MCF 10A (cell line): ENCODE data around the gene CSKMT. TPM values are rescaled to one million over a fixed set of nuclear protein-coding genes. Genes with fewer than 3 reads are reported as not detected.

ENCODE experiments used
- BruUV-seq: library from RNA; stranded (reverse); fragments of 400-500 nt; replicated peaks from 2 replicates; lab custom pipeline; 2021; lab: Mats Ljungman, UMichigan
- CTCF ChIA-PET: fragments of 300-600 bp; sonication (Branson Sonifier 250); formaldehyde crosslinking; extraction: SDS; loops from one replicate; lab custom pipeline; 2021; ENCODE audit warnings: antibody characterized with exemption, inconsistent platforms; lab: Yijun Ruan, JAX
- POLR2A ChIA-PET: fragments of 300-600, 350-650 bp; sonication (Branson Sonifier 250); formaldehyde crosslinking; extraction: SDS; loops from one replicate; lab custom pipeline; 2020; ENCODE audit warnings: antibody characterized with exemption, inconsistent platforms; lab: Yijun Ruan, JAX
- DNase-seq: peaks from one replicate; pipeline ENCODE4 v3.0.0-alpha.2; 2018; ENCODE audit not compliant: unreplicated experiment
- H3K27ac Mint-ChIP-seq: one replicate; pipeline ENCODE4 v1.8.0; 2022; ENCODE audit warnings: mild to moderate bottlenecking, low read depth, mixed read lengths; ENCODE audit not compliant: unreplicated experiment
- H3K27me3 Mint-ChIP-seq: one replicate; pipeline ENCODE4 v1.8.0; 2022; ENCODE audit warnings: mixed read lengths; ENCODE audit not compliant: insufficient read depth, unreplicated experiment
- H3K36me3 Mint-ChIP-seq: one replicate; pipeline ENCODE4 v1.8.0; 2022; ENCODE audit warnings: mild to moderate bottlenecking, moderate library complexity, mixed read lengths; ENCODE audit not compliant: insufficient read depth, unreplicated experiment
- H3K4me1 Mint-ChIP-seq: one replicate; pipeline ENCODE4 v1.8.0; 2022; ENCODE audit warnings: mixed read lengths; ENCODE audit not compliant: insufficient read depth, unreplicated experiment
- H3K4me3 Mint-ChIP-seq: one replicate; pipeline ENCODE4 v1.8.0; 2022; ENCODE audit warnings: mild to moderate bottlenecking, moderate library complexity, mixed read lengths; ENCODE audit not compliant: unreplicated experiment
- H3K9me3 Mint-ChIP-seq: one replicate; pipeline ENCODE4 v1.8.0; 2022; ENCODE audit warnings: mixed read lengths; ENCODE audit not compliant: unreplicated experiment
- CTCF ChIP-seq: fragments of 200-600 bp; IDR thresholded peaks from one replicate; pipeline ENCODE4 v1.8.0; 2022; ENCODE audit warnings: antibody characterized with exemption, mild to moderate bottlenecking; ENCODE audit not compliant: unreplicated experiment
- intact Hi-C: fragments of 100-400 bp; cut with micrococcal nuclease; formaldehyde crosslinking; loops from 2 replicates; pipeline ENCODE4 v1.14.1; 2022
- total RNA-seq: library from RNA; stranded (reverse); gene quantifications from 2 replicates; pipeline ENCODE4 v1.2.3, GENCODE V29; 2022

The CSKMT gene
- total RNA-seq, 1 experiment from 2014 or later: 31.2 TPM

DNA sequence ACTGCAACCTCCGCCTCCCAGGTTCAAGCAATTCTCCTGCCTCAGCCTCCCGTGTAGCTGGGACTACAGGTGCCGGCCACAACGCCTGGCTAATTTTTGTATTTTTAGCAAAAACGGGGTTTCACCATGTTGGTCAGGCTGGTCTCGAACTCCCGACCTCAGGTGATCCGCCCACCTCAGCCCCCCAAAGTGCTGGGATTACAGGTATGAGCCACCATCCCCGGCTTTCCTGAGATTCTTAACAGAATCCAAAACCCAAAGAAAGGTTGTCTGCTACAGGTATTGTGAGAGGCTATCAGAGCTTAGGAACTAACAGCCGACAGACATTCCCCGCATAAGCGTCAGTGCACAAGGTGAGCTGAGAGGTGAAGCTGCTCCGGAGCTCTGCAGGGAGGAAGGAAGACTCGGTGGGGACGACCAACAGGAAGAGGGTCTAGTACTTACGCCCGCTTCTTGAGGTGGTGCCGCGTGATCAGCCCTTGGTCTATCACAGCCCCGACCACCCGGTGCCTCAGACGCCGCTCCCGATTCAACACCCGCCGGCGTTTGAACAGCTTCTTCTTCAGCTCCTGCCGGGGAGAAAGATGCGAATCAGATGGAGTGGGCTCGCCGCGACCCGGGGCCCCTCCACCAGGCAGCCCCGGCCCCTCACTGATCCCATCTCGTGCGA, 572 bp upstream of the CSKMT start:
- H3K27me3 Mint-ChIP-seq: no peaks in the 10 kb centered on the region

GRCh38 chr11:62665599-62666258, 617 bp downstream of the CSKMT start:
- POLR2A ChIA-PET: interaction anchor here (0.7 to 10.6 kb wide), 54 partner anchors 8 to 1749 kb away, joined by 3 to 222 read pairs (median 6); partner anchors contain the start of genes AHNAK, B3GAT3, EEF1G and EML3
- CTCF ChIA-PET: interaction anchor here (0.7 to 1.4 kb wide), 9 partner anchors 10 to 273 kb away, joined by 3 to 7 read pairs (median 3); no protein-coding TSS in a partner anchor
- H3K36me3 Mint-ChIP-seq: peaks cover 74% of the 10 kb centered on the region
- no peaks in the 10 kb centered on the region for H3K27me3 Mint-ChIP-seq
- BruUV-seq: no TSS peak
- H3K4me3 Mint-ChIP-seq: peak overlapping the region; percentile 98
- peaks cover 5% of the 10 kb centered on the region for H3K4me1 Mint-ChIP-seq
- DNase-seq: peak; percentile 41
- intact Hi-C loops: loop anchor here (1.0 kb wide), 1 partner anchor 12 kb away; the partner anchor contains the start of gene INTS5
- TF ChIP-seq CTCF: no peak
- no peaks in the 10 kb centered on the region for H3K9me3 Mint-ChIP-seq
- peak overlapping the region; percentile 91 for H3K27ac Mint-ChIP-seq

More for the DNA sequence above, 572 bp upstream of the CSKMT start:
- BruUV-seq: TSS peak; percentile 57
- ChIA-PET POLR2A (interaction anchor here (0.5 to 10.6 kb wide), 54 partner anchors 9 to 1272 kb away, joined by 3 to 222 read pairs (median 6); partner anchors contain the start of genes AHNAK, B3GAT3, EEF1G and EML3), CTCF (interaction anchor here (0.6 to 1.4 kb wide), 11 partner anchors 9 to 270 kb away, joined by 3 to 7 read pairs (median 3); no protein-coding TSS in a partner anchor)
- H3K4me1 Mint-ChIP-seq: peaks cover 3% of the 10 kb centered on the region
- peaks cover 78% of the 10 kb centered on the region for H3K36me3 Mint-ChIP-seq
- peak; percentile 65 for DNase-seq
- peak overlapping the region; percentile 91 for H3K27ac Mint-ChIP-seq
- peak overlapping the region; percentile 98 for H3K4me3 Mint-ChIP-seq
- intact Hi-C loops: loop anchor here (1.0 kb wide), 1 partner anchor 11 kb away; the partner anchor contains the start of gene INTS5
- H3K9me3 Mint-ChIP-seq: no peaks in the 10 kb centered on the region
- TF ChIP-seq CTCF: no peak

- no peak for TF ChIP-seq CTCF
- no TSS peak for BruUV-seq
- intact Hi-C loops: no loop called here
- peak; percentile 16 for DNase-seq
- peaks cover 70% of the 10 kb centered on the region for H3K36me3 Mint-ChIP-seq
- H3K27me3 Mint-ChIP-seq: no peaks in the 10 kb centered on the region
- CTCF ChIA-PET: interaction anchor here (0.6 to 1.9 kb wide), 7 partner anchors 9 to 1238 kb away, joined by 3 to 13 read pairs (median 3); no protein-coding TSS in a partner anchor
- POLR2A ChIA-PET: interaction anchor here (0.6 to 10.6 kb wide), 37 partner anchors 7 to 1749 kb away, joined by 3 to 222 read pairs (median 7); partner anchors contain the start of genes B3GAT3, EEF1G, GANAB and HNRNPUL2
- peak overlapping the region; percentile 98 for H3K4me3 Mint-ChIP-seq
- H3K4me1 Mint-ChIP-seq: peaks cover 5% of the 10 kb centered on the region
- H3K9me3 Mint-ChIP-seq: no peaks in the 10 kb centered on the region
- peak overlapping the region; percentile 91 for H3K27ac Mint-ChIP-seq
Observed at GRCh38 chr11:62666259-62666926, 1.3 kb downstream of the CSKMT start.
